ENCODE measurements around the gene LGALSL.

DNA sequence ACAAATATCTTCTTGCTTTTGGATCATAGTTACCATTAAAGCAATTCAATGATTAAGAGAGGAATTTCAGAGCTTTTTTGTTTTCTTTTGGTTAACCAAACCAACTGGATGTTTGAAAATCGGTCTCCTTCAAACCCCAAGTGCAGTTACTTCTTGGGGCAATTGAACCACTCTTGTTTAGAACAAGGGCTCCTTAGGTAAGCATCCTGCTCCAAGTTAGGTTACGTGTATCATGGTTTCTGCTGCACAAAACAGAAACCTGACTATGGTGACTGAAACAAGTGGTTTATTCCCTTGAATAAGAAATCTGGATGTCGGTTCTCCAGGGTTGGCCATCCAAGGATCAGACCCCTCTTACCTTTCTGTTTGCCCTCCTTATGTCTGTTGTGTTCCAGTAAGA, 16.1 kb upstream of the LGALSL start:
- TF ChIP-seq, protein P1, sequence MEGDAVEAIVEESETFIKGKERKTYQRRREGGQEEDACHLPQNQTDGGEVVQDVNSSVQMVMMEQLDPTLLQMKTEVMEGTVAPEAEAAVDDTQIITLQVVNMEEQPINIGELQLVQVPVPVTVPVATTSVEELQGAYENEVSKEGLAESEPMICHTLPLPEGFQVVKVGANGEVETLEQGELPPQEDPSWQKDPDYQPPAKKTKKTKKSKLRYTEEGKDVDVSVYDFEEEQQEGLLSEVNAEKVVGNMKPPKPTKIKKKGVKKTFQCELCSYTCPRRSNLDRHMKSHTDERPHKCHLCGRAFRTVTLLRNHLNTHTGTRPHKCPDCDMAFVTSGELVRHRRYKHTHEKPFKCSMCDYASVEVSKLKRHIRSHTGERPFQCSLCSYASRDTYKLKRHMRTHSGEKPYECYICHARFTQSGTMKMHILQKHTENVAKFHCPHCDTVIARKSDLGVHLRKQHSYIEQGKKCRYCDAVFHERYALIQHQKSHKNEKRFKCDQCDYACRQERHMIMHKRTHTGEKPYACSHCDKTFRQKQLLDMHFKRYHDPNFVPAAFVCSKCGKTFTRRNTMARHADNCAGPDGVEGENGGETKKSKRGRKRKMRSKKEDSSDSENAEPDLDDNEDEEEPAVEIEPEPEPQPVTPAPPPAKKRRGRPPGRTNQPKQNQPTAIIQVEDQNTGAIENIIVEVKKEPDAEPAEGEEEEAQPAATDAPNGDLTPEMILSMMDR (IDR thresholded peaks at IDR 0.05) = no peak
- TF ChIP-seq POLR2A (IDR thresholded peaks at IDR 0.05) (no peak), EP300 (IDR thresholded peaks at IDR 0.05) (no peak)
